Astrocyte of the hippocampus (primary cell): Measurements from ENCODE around the gene VASH2.
"Not testable (repeated sequence)": the region's sequence is repeated elsewhere in the genome, so short reads cannot be mapped to it uniquely, and the experiment has no call there.

ENCODE experiments used
- DNase-seq: peaks from one replicate; pipeline ENCODE4 v3.0.0; 2011; ENCODE audit warnings: low read depth, low spot score

VASH2 gene

GRCh38 chr1:212950243-212951125 is at the start of gene VASH2:
TSS of gene VASH2 (plus strand) at chr1:212950541. CDS start at chr1:212951543, 1,002 bp downstream.
- peak; percentile 93 for DNase-seq

- DNase-seq: no peak
Measured at GRCh38 chr1:212901290-212901689, 49.1 kb upstream of the VASH2 start.

- DNase-seq: no peak
Measured at GRCh38 chr1:212902054-212902453, 48.3 kb upstream of the VASH2 start.

GRCh38 chr1:212903664-212904063 is 46.7 kb upstream of the VASH2 start:
- no peak for DNase-seq

GRCh38 chr1:212908071-212908470 is 42.3 kb upstream of the VASH2 start:
- DNase-seq: not testable (repeated sequence)

GRCh38 chr1:212908971-212909370 is 41.4 kb upstream of the VASH2 start:
- no peak for DNase-seq

- no peak for DNase-seq
Measured at GRCh38 chr1:212909652-212910063, 40.7 kb upstream of the VASH2 start.

GRCh38 chr1:212910213-212910612 is 40.1 kb upstream of the VASH2 start:
- DNase-seq: not testable (repeated sequence)

- DNase-seq: not testable (repeated sequence)
Measured at GRCh38 chr1:212913638-212914037, 36.7 kb upstream of the VASH2 start.

GRCh38 chr1:212914110-212914509 is 36.2 kb upstream of the VASH2 start:
- DNase-seq: not testable (repeated sequence)

GRCh38 chr1:212914789-212915188 is 35.6 kb upstream of the VASH2 start:
- no peak for DNase-seq

GRCh38 chr1:212915245-212916091 is 34.9 kb upstream of the VASH2 start:
- peak; percentile 84 for DNase-seq

GRCh38 chr1:212916481-212917133 is 33.7 kb upstream of the VASH2 start:
- peak; percentile 32 for DNase-seq

GRCh38 chr1:212917134-212917485 is 33.2 kb upstream of the VASH2 start:
- DNase-seq: no peak

GRCh38 chr1:212917858-212918257 is 32.5 kb upstream of the VASH2 start:
- no peak for DNase-seq

- no peak for DNase-seq
Measured at GRCh38 chr1:212918824-212919223, 31.5 kb upstream of the VASH2 start.

GRCh38 chr1:212920246-212920645 is 30.1 kb upstream of the VASH2 start:
- DNase-seq: no peak

- DNase-seq: no peak
Measured at GRCh38 chr1:212920896-212921295, 29.4 kb upstream of the VASH2 start.

- DNase-seq: no peak
Measured at GRCh38 chr1:212922016-212922415, 28.3 kb upstream of the VASH2 start.

- DNase-seq: no peak
Measured at GRCh38 chr1:212926372-212926771, 24.0 kb upstream of the VASH2 start.

- no peak for DNase-seq
Measured at GRCh38 chr1:212928323-212929291, 21.7 kb upstream of the VASH2 start.
